BE2C (cell line): ENCODE measurements around the gene SGK1.

Experiments used
- DNase-seq: peaks from one replicate; pipeline ENCODE4 v3.0.0-alpha.2; 2020
- H3K27me3 ChIP-seq: fragments of 250-450 bp; sonication (Bioruptor Pico); 2 replicates; pipeline ENCODE4 v1.5.1; 2020; ENCODE audit warnings: mild to moderate bottlenecking
- H3K36me3 ChIP-seq: fragments of 250-450 bp; sonication (Bioruptor Pico); 2 replicates; pipeline ENCODE4 v1.5.1; 2020; ENCODE audit warnings: mild to moderate bottlenecking
- H3K4me1 ChIP-seq: fragments of 250-450 bp; sonication (Bioruptor Pico); 2 replicates; pipeline ENCODE4 v1.5.1; 2020
- H3K4me3 ChIP-seq: 2 replicates; pipeline ENCODE4 v1.5.1; 2011; ENCODE audit warnings: low read depth, low read length
- H3K9me3 ChIP-seq: fragments of 250-450 bp; sonication (Bioruptor Pico); 2 replicates; pipeline ENCODE4 v1.5.1; 2020
- TF ChIP-seq, protein P1 (sequence below): IDR thresholded peaks from 2 replicates; pipeline ENCODE4 v1.5.1; 2012; ENCODE audit warnings: mild to moderate bottlenecking, low read depth, low read length

SGK1 gene

GRCh38 chr6:134171517-134171916 lies 146.4 kb downstream of the SGK1 start:
- Histone ChIP-seq H3K4me3 (peak overlapping the region; percentile 87), H3K27me3 (no peaks in the 10 kb centered on the region), H3K9me3 (no peaks in the 10 kb centered on the region), H3K36me3 (peaks cover 51% of the 10 kb centered on the region), H3K4me1 (no peaks in the 10 kb centered on the region; the same call in 1 of the 2 replicates)
- TF ChIP-seq, protein P1, sequence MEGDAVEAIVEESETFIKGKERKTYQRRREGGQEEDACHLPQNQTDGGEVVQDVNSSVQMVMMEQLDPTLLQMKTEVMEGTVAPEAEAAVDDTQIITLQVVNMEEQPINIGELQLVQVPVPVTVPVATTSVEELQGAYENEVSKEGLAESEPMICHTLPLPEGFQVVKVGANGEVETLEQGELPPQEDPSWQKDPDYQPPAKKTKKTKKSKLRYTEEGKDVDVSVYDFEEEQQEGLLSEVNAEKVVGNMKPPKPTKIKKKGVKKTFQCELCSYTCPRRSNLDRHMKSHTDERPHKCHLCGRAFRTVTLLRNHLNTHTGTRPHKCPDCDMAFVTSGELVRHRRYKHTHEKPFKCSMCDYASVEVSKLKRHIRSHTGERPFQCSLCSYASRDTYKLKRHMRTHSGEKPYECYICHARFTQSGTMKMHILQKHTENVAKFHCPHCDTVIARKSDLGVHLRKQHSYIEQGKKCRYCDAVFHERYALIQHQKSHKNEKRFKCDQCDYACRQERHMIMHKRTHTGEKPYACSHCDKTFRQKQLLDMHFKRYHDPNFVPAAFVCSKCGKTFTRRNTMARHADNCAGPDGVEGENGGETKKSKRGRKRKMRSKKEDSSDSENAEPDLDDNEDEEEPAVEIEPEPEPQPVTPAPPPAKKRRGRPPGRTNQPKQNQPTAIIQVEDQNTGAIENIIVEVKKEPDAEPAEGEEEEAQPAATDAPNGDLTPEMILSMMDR = no peak
- DNase-seq = no peak

DNA sequence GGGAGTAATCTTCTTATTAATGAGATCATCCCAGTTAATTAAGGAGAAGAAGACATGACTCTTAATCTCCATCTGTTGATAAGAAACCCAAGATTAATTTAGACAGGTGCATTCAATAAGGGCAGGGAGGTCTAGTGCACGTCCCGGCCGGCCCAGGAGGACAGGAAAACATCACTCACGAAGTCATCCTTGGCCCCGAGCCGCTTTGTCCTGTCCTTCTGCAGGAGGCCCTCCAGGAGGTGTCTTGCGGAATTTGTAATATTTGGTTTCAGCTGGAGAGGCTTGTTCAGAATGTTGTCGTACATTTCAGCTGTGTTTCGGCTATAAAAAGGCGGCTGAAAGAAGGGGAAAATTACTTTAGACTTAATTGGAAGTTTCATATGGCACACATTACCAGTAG lies 147.1 kb downstream of the SGK1 start:
- Histone ChIP-seq H3K4me1 (peaks cover 3% of the 10 kb centered on the region), H3K36me3 (peaks cover 51% of the 10 kb centered on the region), H3K9me3 (no peaks in the 10 kb centered on the region), H3K27me3 (no peaks in the 10 kb centered on the region), H3K4me3 (peak overlapping the region; percentile 87)
- peak; percentile 53 for DNase-seq
- TF ChIP-seq, protein P1 = peak; percentile 20; the same call in 1 of the 2 replicates

- peaks cover 6% of the 10 kb centered on the region for H3K4me1 ChIP-seq
- peaks cover 51% of the 10 kb centered on the region for H3K36me3 ChIP-seq
- TF ChIP-seq, protein P1 = no peak
- H3K27me3 ChIP-seq = no peaks in the 10 kb centered on the region
- DNase-seq = peak; percentile 35
- peak overlapping the region; percentile 87 for H3K4me3 ChIP-seq
- H3K9me3 ChIP-seq = no peaks in the 10 kb centered on the region
These were observed 147.9 kb downstream of the SGK1 start for GRCh38 chr6:134169871-134170486.

DNA sequence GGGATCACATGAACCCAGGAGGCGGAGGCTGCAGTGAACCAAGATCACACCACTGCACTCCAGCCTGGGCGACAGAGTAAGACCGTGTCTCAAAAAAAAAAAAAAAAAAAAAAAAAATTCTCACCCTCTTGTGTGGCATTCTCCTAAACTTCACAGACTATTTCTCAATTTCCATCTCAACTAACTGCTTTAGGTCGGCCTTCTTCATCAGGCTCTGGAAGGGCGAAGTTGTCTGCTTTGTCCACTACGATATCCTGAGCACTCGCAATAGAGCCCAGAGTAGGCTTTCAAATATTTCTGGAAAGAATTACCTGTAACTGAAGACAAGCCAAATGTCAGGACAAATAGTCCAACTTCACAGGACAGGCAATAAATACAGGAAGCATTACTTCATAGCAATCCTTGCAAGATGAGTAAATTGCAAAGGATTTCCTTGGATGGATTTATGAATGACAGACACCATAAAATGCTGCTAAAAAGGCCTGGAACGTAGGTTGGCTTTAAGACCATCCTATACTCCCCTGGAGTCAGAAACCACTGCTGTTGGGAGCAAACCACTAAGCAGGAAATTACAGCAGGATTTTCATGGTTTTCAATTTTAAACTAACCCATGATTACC lies 149.2 kb downstream of the SGK1 start:
- H3K9me3 ChIP-seq = no peaks in the 10 kb centered on the region
- TF ChIP-seq, protein P1 = no peak
- H3K4me1 ChIP-seq = peaks cover 6% of the 10 kb centered on the region
- peaks cover 51% of the 10 kb centered on the region for H3K36me3 ChIP-seq
- H3K27me3 ChIP-seq = no peaks in the 10 kb centered on the region
- H3K4me3 ChIP-seq = no peak overlapping the region
- DNase-seq = no peak

GRCh38 chr6:134166511-134167261 lies 151.2 kb downstream of the SGK1 start:
- TF ChIP-seq, protein P1 = no peak
- no peaks in the 10 kb centered on the region for H3K9me3 ChIP-seq
- H3K27me3 ChIP-seq = no peaks in the 10 kb centered on the region
- peaks cover 37% of the 10 kb centered on the region for H3K36me3 ChIP-seq
- no peak overlapping the region for H3K4me3 ChIP-seq
- DNase-seq = no peak
- peaks cover 6% of the 10 kb centered on the region for H3K4me1 ChIP-seq
